C1 segment of cervical spinal cord (tissue), 14 donors: ENCODE measurements around the gene SLK.

Experiments used
- DNase-seq, 14 donors: peaks; one replicate each; lab custom pipeline; 2025; lab: John Stamatoyannopoulos, UW

SLK gene

DNA sequence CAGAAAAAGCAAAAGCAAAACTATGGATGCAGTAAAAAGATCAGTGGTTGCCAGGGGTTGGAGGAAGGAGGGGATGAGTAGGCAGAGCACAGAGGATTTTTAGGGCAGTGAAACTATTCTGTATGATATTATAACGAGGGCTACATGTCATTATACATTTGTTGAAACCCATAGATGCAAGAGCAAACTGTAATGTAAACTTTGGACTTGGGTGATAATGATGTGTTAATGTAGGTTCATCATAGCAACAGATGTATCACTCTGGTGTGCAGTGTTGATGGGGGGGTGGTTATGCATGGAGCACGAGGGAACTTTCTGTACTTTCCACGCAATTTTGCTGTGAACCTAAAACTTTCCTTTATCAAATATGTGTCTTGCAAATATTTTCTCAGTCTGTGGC lies 23.2 kb downstream of the SLK start:
- DNase-seq, result no peak

DNA sequence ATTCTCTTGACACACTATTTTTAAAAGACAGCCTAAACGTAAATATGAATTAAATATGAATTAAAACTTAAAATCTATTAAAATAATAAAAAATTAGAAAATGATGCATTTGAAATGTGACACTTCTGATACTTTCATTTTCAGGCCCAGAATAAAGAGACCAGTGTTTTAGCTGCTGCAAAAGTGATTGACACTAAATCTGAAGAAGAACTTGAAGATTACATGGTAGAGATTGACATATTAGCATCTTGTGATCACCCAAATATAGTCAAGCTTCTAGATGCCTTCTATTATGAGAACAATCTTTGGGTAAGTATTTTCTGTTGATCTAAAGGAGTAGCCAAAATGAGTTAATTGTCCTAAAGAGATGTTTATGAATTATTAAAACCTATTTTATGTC lies 23.6 kb downstream of the SLK start:
- no peak for DNase-seq

DNA sequence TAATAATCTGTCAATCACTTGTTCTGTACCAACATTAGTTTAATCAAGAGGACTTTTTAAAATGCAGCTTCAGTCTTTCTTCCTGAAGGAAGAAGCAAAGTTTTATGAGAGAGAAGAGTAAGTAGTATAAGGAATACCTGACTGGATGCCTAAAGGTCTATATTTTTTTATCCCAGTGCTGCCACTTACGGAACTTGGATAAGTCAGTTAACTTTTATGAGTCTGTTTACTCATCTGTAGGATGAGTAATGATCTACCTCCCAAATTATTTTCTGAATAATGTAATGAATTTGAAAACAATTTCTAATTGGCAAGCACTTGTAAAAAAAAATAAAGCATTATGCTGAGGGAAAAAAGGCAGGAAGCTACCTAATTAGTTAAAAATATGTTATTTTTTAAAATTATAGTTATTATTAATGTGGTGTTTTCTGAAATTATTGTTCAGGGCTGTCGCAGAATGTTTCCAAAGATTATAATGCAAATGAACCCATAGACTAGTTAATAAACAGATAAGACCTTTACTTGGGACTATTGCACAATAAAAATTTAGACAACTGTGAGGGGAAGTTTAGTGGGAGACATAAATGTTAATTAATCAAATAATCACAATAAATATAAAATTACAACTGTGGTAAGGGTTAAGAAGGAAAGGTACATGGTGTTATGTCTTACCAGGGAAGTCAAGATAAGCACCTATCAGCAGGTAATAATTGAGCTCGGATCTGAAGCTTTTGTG lies 24.6 kb downstream of the SLK start:
- no peak for DNase-seq

DNA sequence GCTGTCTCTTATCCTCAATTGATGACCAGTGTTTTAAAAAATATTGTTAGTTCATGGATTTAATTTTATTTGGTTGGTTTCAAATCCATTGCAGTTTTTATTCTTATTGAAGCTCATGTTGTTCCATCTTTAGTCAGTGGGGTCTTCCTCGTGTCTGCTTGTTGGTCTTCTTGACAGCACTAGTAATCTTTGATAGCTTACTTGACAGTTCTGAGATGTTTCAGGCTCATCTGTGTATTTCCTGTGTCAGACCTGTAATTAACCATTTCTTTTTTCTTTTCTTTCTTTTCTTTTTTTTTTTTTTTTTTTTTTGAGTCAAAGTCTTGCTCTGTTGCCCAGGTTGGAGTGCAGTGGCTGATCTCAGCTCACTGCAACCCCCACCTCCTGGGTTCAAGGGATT lies 28.2 kb downstream of the SLK start:
- no peak for DNase-seq

DNA sequence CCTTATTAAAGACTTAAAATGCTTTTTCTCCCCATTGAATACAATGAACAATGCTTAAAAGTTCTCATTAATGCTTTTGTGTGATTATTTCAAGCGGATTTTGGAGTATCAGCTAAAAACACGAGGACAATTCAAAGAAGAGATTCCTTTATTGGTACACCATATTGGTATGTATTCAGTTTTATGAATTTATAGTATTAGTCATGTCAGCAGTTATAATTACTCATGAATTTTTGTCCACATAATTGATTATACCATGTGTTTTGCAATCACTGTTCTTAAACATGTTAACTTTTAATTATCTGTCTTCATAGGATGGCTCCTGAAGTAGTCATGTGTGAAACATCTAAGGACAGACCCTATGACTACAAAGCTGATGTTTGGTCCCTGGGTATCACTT lies 31.9 kb downstream of the SLK start:
- no peak for DNase-seq

DNA sequence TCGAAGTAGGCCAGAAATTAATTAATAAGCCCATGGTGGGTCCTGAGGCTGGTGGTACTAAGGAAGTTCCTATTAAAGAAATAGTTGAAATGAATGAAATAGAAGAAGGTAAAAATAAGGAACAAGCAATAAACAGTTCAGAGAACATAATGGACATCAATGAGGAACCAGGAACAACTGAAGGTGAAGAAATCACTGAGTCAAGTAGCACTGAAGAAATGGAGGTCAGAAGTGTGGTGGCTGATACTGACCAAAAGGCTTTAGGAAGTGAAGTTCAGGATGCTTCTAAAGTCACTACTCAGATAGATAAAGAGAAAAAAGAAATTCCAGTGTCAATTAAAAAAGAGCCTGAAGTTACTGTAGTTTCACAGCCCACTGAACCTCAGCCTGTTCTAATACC lies 36.0 kb downstream of the SLK start:
- no peak for DNase-seq

DNA sequence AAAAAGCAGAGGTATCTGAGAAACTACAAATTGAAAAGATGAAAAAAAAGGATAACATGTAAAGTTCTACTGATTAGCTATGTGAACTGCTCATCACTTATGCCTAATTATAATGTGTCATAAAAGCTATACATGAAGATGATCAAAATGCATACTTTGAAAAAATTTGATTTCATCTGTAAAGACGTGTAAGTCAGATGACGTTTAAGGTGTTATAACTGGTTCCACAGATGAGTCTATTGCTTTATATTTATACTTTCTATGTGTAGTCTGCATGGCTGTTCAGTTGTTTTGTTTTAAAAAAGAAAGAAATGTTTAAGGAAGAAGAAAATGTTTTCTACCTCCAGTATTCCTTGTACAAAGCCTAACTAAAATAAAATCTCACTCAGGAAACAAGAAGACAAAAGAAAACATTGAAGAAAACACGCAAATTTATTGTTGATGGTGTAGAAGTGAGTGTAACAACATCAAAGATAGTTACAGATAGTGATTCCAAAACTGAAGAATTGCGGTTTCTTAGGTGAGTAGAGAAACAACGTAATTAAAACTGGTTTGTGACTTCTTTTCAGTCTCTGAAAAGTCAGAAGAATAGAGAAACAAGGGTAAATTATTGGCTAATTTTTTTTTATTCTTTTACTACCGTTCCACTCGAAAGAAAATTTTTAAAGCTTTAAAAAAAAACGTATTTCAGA lies 38.4 kb downstream of the SLK start:
- DNase-seq, result no peak

DNA sequence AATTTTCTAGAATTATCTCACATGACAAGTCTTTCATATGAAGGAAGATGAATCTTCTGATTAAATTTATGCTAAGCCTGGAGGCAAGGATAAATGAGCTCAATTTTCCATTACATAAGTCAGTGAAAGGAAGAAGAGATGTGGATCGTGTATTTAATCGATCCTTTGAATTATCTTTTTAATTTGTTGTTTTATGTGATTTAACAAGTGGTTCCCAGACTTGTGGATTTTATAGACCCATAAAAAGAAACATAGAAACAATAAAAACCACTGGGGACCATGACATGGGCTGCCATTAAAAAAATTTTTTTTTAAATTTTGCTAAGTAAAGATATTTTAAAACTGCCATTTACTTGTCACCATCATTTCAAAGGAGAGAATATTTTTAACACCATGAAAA lies 45.0 kb downstream of the SLK start:
- DNase-seq, result no peak

DNA sequence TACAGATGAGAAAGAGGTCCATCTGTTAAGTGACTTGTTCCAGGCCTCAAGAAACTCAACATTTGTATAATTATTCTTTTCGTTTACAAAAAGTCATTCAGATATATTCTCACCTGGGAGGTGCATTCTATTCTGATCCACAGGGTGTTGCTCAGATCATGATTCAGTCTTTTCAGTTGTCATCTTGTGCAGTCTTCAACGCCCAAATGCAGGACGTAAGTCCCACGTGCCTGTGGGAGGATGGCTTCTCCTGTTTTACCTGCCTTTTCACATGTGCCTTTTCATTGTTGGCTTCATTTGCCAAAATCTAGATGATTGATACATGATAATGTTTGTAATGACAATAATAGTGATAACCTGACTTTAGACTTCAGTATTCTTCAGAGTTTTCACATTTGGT lies 46.5 kb downstream of the SLK start:
- DNase-seq, result no peak

DNA sequence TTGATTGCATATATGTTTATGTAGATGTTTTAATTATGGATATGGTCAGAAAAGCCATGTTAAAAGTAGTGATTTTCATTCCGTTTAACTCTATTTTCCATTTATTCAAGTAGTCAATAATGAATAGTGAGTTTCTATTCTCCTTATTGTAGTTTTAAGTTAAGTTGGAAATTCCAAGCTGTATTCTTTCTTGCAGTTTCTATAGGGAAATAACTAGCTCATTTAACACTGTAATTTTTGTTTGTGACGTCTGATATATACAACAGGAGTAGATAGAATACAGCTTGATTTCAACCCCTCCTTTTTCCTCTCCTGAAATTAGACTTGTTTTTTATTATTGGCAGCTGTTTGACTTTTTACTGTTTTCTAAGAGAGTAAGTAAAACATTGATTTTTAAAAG lies 47.2 kb downstream of the SLK start:
- DNase-seq, result no peak

DNA sequence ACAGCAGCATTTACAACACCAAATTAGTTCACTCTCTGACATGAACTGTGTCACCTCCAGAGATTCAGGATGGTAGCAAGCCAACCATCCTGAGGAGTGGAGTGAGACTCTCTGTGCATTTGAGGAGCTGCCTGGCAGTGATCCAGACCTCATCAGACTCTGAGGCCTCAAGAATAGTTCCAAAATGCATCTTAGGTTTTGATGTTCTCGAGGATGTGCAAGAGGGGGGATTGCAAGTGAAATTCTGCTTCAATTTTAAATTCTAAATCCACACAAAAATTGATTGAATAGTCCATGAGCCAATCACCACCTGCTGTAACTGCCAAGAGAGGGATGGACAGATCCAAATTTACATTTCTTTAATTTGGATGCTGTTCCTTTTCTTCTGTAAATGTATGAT lies 49.7 kb downstream of the SLK start:
- no peak for DNase-seq

DNA sequence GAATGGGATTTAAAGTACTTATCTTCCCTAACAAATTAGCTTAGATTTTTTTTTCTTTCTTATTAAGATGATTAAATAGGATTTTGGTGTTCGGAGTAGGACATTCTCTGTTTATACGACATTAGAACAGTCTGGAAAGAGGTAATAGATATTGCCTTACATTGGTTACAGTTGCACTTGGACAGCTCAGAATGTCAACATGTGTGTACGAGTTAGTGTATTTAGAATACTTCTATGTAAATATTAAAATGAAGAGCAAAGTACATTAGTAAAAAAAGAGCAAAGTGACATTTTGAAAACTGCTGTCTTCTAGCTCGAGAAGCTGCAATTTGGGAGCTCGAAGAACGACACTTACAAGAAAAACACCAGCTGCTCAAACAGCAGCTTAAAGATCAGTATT lies 51.5 kb downstream of the SLK start:
- no peak for DNase-seq

DNA sequence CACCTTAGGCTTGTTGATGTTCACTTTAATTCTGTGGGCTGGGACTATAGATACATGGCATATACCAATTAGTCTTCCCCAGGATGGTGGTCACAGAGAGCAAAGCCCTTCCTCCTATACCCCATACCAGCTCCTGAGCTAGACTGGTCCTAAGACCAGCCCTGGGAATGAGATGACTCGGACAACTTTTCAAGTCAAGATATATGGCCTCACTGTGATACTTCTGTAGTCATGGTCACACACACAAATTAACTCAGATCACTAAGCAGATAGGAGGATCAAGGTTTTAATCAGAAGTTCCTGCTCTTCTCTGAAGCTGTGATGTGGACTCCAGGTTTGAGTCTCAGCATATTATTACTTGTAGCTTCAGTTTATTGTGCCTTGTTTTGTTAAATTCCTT lies 53.1 kb downstream of the SLK start:
- DNase-seq, result no peak

DNA sequence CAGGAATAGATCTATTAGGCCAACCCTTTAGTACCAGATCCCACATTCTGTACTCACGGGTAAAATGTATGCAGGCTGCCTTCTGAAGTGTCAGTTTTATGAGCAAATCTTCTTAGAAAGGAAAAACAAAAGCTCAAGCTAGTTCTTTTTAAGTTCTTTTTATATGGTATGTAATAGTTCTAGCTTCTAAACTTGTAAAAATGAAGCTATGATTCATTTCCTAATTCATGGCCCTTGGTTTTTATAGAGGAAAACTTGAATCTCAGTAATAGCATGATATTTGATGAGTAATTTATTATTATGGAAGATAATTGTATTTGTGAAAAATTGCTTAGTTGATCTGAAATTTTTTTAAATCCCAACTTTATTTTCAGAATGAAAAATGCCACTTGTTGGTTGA lies 54.3 kb downstream of the SLK start:
- DNase-seq, result no peak

DNA sequence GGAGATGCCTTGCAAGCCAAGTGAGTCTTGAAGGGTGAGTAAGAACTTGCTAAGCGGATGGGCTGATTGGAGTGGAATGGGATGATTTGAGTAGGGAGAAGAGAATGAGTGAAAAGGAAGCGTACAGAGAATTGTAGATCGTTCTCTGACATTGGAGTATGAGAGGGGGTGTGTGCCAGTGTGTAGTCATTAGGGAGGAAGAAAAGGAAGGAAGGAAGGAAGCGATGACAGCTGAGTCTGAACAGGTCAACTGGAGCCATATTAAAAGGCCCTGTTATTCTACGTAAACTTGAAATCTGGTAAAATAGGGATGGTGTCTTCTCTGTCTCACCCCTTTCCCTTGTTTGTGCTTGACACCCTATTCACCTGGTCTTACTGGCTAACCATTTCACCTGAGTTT lies 55.1 kb downstream of the SLK start:
- no peak for DNase-seq

DNA sequence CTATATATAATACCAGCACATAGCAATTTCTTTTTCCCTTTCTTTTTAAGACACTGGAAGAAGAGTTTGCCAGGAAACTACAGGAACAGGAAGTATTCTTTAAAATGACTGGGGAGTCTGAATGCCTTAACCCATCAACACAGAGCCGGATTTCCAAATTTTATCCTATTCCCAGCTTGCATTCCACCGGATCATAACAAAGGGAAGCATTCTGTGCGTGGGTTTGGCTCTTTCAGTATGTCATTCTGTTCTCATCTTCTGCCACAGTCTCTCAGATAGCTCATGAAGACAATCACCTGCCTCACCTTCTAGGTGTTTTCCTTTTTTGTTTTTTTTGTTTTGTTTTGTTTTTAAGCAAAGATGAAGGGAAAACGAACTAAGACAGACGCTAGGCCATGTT lies 58.6 kb downstream of the SLK start:
- DNase-seq, result no peak

DNA sequence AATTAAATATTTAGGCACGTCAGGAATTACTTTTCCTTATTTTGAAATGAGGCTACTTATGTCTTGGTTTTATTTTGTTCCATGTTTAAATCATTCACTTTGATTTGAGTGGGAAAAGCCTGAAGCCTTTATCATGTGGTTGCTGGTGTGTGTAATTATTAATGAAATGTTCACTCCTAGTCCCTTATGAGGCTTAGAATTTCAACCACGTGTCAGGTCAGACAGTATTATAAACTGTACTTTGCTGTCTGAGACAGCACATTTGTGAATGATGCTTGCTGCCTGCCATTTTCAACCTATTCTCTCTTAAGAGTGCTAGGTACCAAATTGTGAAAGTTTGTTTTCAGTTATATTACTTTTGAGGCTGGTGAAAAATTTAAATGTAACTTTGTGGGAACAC lies 59.8 kb downstream of the SLK start:
- no peak for DNase-seq

DNA sequence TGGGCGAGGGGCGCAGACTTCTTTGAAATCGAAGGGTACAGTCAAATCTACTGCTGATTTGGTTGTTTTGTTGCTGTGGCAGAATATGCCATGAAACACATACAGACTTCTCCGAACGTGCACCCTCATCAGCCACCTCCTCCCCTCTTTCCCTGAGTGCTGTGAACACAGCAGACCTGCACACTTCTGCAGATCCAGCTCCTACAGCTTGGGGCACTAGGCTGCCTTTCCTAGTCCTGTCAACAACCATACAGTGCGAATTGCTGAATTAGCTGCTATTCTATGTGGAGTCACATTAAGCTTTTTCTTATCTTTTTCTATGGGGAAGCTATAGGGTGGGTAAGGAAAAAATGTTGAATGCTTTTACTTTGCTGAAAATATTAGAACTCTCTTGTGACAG lies 61.2 kb downstream of the SLK start:
- peak in 2 of 14 donors; percentile 27 for DNase-seq

DNA sequence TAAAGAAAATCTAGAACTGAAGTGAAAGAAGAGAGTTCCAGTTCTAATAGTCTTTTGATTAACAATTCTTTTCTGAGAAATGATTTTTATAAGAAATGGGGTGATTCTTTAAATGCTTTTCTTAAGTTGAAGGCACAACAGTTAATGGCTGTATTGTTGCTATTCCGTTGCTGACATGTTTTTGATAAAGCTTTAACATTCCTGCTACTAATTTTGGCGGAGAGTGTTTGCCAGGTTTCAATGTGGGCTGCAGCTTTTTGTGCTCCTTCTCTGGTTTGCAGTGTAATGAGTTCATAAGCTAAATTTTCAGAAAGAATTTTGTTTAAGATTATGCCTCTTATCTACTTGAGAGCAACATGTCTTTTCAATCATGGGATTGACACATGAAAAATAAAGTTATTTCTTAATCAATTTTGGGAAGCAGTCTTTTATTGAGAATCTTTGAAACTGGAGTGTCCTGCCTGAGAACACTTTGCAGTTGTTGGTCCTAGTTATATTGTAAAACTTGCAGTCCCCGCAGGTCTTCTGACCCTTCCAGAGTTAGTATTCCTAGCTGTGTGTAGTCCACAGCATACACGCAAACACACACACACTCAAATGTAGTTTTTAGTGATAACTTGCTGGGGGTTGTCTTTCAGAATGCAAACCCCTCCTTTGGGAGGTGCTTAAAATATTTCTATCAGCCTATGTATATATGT lies 62.0 kb downstream of the SLK start:
- peak in 1 of 14 donors; percentile 57 for DNase-seq

DNA sequence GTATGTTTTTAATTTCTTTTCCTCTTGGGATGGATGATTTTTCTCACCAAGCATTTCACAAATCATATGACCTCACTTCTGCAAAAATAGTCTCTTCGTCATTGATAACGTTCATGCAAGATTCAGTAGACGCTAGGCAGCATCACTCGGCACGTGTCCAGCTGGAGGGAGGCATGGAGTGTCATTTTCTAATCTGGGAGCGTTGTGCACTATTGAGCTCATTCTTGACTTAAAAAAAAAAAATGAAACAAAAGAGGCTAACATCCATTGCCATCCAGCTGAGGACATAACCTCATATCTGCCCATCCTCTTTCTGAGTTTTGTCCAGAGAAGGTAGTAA lies 62.6 kb downstream of the SLK start:
- peak in 4 of 14 donors; percentile 24 to 87 (median 65) for DNase-seq

DNA sequence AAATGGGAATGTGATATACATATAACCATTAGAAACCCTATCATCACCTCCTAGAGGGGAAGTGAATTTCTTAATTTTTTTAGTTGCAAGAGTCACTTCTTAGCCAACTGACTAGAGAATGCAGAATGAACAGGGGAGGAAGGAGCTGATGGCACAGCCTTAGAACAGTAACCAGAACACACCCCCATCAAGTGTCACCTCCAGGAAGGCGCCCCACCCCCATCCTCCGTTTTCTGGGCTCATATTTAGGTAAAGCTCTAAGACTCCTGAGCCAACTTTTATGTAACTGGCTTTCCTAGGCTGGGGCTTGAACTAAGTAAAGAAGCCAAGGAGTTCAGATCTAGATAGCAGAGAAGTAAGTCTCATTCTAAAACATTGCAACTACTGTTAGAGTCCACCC lies 64.7 kb downstream of the SLK start:
- no peak for DNase-seq

DNA sequence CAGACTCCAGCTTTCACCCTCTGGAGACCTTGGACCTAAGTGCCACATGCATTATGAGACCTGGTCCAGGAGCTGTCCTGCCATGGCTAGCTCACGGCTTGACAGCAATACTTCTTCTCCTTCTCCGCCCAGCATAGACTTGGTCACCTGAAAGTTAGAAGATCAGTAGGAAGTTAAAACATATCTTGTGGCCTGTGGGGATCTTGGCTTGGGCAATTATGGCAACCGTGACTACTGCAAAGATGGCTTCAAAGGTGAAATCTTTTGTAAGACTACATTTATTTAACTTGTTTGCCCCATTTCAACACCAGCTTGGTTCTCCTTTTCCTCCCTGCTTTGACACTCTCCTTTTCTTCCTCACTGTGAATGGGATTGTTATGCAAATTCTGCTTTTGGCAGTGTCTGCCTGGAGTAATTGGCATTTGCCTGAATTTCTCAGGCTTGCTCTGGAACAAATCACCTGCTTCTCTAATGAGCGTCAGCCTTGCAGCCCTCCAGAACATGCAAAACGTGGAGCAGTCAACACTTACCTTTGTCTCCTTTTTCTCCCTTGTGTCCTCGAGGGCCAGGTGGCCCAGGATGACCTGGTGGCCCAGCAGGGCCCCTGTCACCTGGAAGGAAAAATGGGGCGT lies 65.3 kb downstream of the SLK start:
- DNase-seq, result no peak
